ENCODE results near the gene PRRT3. TPM values are rescaled to one million over a fixed set of nuclear protein-coding genes. Genes with fewer than 3 reads are reported as not detected.

Gene PRRT3
- total and polyA plus RNA-seq, 9 of the 15 experiments (the other 6 are each of a cell fraction or from before 2014, with no cell fraction given), result 0.06 to 1.9 (median 1.2) TPM

DNA sequence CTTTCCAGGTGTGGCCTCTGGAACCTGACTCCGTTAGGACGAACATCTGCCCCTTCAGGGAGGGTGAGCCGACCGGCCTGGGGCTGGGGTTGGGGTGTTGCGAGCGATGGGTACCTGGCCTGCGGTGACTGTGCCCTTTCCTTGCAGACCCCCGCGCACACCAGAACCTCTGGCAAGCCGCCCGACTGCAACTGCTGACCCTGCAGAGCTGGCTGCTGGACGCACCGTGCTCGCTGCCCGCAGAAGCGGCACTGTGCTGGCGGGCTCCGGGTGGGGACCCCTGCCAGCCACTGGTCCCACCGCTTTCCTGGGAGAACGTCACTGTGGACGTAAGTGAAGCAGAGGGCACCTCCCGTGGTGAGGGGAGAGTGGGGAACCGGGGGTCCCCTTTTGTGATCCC, 24.1 kb downstream of the PRRT3 start:
- Histone ChIP-seq H4K20me1 (replicated peaks; ENCODE audit: control insufficient read depth, insufficient read depth, low read length) (no peaks in the 10 kb centered on the region), H3K4me2 (ENCODE audit: insufficient read depth, low read length) (no peak overlapping the region), H3K79me2 (ENCODE audit: control insufficient read depth, insufficient read depth, low read length) (no peaks in the 10 kb centered on the region), H3K9me1 (ENCODE audit: control insufficient read depth, insufficient read depth, low read length) (no peaks in the 10 kb centered on the region), H3K9ac (ENCODE audit: insufficient read depth in 1 of 2, low read depth in 2 of 2, low read length in 2 of 2) (no peak overlapping the region), H3K4me1 (replicated peaks in 1 of 2; ENCODE audit: control insufficient read depth in 2 of 2, insufficient read depth in 2 of 2, low read length in 2 of 2) (peaks cover 0 to 21% of the 10 kb centered on the region in 2 experiments; a peak in 3 of 5 replicates), H3K36me3 (ENCODE audit: control insufficient read depth, insufficient read depth, low read length) (no peaks in the 10 kb centered on the region), H3K4me3 (no peak overlapping the region), H3K27ac (ENCODE audit: extremely low read depth, low read depth, low read length) (no peak overlapping the region), H3K9me3 (replicated peaks; ENCODE audit: control insufficient read depth, insufficient read depth, low read depth, low read length) (no peaks in the 10 kb centered on the region), H2AFZ (ENCODE audit: low read depth, low read length) (no peak overlapping the region), H3K27me3 (ENCODE audit: control insufficient read depth in 2 of 2, insufficient read depth in 2 of 2, low read length in 2 of 2) (no peaks in the 10 kb centered on the region)
- TF ChIP-seq ZNF184 (CRISPR knock-in tag; IDR thresholded peaks at IDR 0.05), result no peak
- TF ChIP-seq, protein P1, sequence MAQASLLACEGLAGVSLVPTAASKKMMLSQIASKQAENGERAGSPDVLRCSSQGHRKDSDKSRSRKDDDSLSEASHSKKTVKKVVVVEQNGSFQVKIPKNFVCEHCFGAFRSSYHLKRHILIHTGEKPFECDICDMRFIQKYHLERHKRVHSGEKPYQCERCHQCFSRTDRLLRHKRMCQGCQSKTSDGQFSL (CRISPR knock-in tag; IDR thresholded peaks at IDR 0.05), result no peak
- TF ChIP-seq, protein P1 (tag; IDR thresholded peaks at IDR 0.05), result no peak
- 79% methylated on average over 18 of the region's 23 CpGs for WGBS (ENCODE audit: insufficient coverage, low coverage, missing lambda C conversion rate)
- FAIRE-seq (no peak), ATAC-seq (no peak), DNase-seq (ENCODE audit: extremely low read depth in 1 of 4, low spot score in 3 of 4) (no peak)
- in situ Hi-C loops (cut with MboI), result no loop called here
- ChIA-PET CTCF (ENCODE audit: low intra/inter-chr PET ratio) (no interaction called here), POLR2A (interaction anchor here (1.0 to 1.3 kb wide), 2 partner anchors 11 to 94 kb away, joined by 3 to 5 read pairs; partner anchors contain the start of gene IL17RC)
- intact Hi-C loops (cut with micrococcal nuclease), result no loop called here
- no TSS peak for BruUV-seq (replicated peaks)

Data from K562 (cell line).